NB4 (cell line): ENCODE results near the gene HS3ST5.

Experiments
- DNase-seq: peaks from one replicate; pipeline ENCODE4 v3.0.0; 2010; ENCODE audit warnings: low read depth
- H3K4me3 ChIP-seq: one replicate; pipeline ENCODE4 v1.5.1; 2011; ENCODE audit warnings: mild to moderate bottlenecking, low read depth, low read length, moderate library complexity
- MYC ChIP-seq: IDR thresholded peaks from 2 replicates; pipeline ENCODE4 v1.6.1; 2011; ENCODE audit warnings: low read depth, low read length
- POLR2A ChIP-seq: IDR thresholded peaks from 2 replicates; pipeline ENCODE4 v1.6.1; 2011; ENCODE audit warnings: mild to moderate bottlenecking; ENCODE audit not compliant: insufficient read length; ENCODE audit errors: extremely low read depth
- TF ChIP-seq, protein P1 (sequence below): IDR thresholded peaks from one replicate; pipeline ENCODE4 v1.5.1; 2012; ENCODE audit warnings: low read depth, low read length
- TF ChIP-seq, protein P2 (sequence below): IDR thresholded peaks from 2 replicates; pipeline ENCODE4 v1.6.1; 2011; ENCODE audit warnings: low read depth, low read length

The HS3ST5 gene

GRCh38 chr6:114249522-114249921 lies 93.3 kb downstream of the HS3ST5 start:
- H3K4me3 ChIP-seq = no peak overlapping the region
- TF ChIP-seq, protein P1, sequence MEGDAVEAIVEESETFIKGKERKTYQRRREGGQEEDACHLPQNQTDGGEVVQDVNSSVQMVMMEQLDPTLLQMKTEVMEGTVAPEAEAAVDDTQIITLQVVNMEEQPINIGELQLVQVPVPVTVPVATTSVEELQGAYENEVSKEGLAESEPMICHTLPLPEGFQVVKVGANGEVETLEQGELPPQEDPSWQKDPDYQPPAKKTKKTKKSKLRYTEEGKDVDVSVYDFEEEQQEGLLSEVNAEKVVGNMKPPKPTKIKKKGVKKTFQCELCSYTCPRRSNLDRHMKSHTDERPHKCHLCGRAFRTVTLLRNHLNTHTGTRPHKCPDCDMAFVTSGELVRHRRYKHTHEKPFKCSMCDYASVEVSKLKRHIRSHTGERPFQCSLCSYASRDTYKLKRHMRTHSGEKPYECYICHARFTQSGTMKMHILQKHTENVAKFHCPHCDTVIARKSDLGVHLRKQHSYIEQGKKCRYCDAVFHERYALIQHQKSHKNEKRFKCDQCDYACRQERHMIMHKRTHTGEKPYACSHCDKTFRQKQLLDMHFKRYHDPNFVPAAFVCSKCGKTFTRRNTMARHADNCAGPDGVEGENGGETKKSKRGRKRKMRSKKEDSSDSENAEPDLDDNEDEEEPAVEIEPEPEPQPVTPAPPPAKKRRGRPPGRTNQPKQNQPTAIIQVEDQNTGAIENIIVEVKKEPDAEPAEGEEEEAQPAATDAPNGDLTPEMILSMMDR = no peak
- TF ChIP-seq POLR2A (no peak), MYC (no peak)
- TF ChIP-seq, protein P2, sequence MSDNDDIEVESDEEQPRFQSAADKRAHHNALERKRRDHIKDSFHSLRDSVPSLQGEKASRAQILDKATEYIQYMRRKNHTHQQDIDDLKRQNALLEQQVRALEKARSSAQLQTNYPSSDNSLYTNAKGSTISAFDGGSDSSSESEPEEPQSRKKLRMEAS = no peak

DNA sequence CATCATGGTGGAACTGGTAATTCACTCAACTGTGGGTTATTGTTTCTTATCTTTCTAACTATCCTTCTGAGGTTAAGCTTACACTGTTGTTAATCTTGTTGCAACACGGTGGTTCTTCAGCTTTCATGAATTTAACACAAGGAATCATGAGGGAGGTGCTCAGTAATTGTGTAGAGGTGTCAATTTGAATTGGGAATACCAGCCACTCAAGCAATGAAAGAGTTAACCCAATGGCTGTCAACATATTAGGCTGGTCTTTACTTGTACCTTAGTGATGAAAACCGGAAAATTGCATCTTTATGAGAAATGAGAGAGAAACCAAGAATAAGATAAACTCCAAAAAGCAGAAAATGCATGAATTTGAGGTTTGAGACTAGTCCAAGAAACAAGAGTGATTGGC lies 95.7 kb downstream of the HS3ST5 start:
- TF ChIP-seq, protein P2 = no peak
- TF ChIP-seq MYC = no peak
- TF ChIP-seq POLR2A = no peak
- TF ChIP-seq, protein P1 = no peak
- no peak overlapping the region for H3K4me3 ChIP-seq
- no peak for DNase-seq

More at GRCh38 chr6:114249522-114249921, 93.3 kb downstream of the HS3ST5 start:
- DNase-seq = no peak

DNA sequence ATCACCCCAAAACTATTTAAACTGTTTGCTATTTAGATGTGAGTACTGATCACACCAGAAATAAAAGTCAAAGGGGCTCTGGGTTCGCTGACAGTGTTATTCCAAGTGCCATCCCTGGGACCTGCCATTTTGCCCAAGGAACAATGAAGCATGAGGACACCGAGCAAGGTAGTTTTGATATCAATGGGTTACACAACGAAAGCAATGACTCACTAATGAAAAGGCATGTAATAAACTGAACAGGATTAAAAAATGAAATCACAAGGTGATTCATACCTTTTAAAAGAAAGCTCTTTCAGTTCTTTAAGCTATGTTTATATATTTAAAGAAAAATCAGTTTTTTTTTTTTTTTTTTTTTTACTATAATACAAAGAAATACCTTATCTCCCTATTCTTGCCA lies 102.0 kb downstream of the HS3ST5 start:
- no peak for DNase-seq
- TF ChIP-seq, protein P2 = no peak
- TF ChIP-seq, protein P1 = no peak
- no peak for TF ChIP-seq MYC
- TF ChIP-seq POLR2A = no peak
- no peak overlapping the region for H3K4me3 ChIP-seq

DNA sequence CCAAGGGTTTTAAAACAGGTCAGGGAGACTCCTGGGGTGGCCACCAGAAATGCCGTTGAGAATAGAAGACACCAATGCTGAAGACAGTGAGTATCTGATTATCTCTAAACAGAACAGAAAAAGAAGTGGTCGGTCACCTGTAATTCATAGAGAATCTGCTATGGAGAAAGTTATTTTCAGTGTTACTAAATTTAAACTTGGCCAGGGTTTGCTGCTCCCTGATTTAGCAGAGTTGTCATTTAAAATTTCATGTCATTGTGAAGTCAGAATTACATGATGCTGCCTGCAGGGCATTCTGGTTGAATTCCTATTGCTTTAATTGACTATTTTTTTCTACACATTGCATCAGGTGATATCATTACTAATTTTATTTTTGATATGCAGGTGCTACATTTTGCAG lies 114.1 kb downstream of the HS3ST5 start:
- TF ChIP-seq, protein P2 = no peak
- TF ChIP-seq, protein P1 = no peak
- TF ChIP-seq MYC (no peak), POLR2A (no peak)
- no peak for DNase-seq
- H3K4me3 ChIP-seq = no peak overlapping the region

- no peak for DNase-seq
- TF ChIP-seq, protein P2 = no peak
- TF ChIP-seq, protein P1 = no peak
- TF ChIP-seq MYC (no peak), POLR2A (no peak)
- no peak overlapping the region for H3K4me3 ChIP-seq
These were observed 114.8 kb downstream of the HS3ST5 start for GRCh38 chr6:114227944-114228468.

GRCh38 chr6:114220241-114220640 lies 122.6 kb downstream of the HS3ST5 start:
- no peak for DNase-seq
- no peak overlapping the region for H3K4me3 ChIP-seq
- TF ChIP-seq, protein P2 = no peak
- no peak for TF ChIP-seq MYC
- TF ChIP-seq POLR2A = no peak
- TF ChIP-seq, protein P1 = no peak
